ENCODE data around the gene C6orf15.

DNA sequence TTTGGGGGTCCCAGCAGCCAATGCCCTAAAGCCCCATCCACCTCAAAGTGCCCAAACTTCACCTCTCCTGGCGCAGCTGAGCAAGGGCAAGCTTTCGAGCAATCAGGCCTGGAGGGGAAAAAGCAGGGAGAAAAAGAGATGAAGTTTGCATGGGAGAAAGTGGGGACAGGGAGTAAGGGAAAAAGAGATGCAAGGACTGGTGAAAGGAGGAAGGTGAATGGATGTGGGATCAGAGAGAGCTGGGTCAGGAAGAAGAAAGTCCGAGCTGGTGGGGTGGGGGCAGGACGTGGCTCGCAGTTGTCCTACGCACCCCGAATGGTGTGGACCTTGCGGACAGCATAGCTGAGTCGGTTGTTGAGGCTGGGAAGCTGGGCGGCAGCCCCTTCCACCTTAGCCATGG lies 33.0 kb upstream of the C6orf15 start:
- TF ChIP-seq, protein P1, sequence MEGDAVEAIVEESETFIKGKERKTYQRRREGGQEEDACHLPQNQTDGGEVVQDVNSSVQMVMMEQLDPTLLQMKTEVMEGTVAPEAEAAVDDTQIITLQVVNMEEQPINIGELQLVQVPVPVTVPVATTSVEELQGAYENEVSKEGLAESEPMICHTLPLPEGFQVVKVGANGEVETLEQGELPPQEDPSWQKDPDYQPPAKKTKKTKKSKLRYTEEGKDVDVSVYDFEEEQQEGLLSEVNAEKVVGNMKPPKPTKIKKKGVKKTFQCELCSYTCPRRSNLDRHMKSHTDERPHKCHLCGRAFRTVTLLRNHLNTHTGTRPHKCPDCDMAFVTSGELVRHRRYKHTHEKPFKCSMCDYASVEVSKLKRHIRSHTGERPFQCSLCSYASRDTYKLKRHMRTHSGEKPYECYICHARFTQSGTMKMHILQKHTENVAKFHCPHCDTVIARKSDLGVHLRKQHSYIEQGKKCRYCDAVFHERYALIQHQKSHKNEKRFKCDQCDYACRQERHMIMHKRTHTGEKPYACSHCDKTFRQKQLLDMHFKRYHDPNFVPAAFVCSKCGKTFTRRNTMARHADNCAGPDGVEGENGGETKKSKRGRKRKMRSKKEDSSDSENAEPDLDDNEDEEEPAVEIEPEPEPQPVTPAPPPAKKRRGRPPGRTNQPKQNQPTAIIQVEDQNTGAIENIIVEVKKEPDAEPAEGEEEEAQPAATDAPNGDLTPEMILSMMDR (IDR thresholded peaks at IDR 0.05) = no peak
- TF ChIP-seq, protein P2, sequence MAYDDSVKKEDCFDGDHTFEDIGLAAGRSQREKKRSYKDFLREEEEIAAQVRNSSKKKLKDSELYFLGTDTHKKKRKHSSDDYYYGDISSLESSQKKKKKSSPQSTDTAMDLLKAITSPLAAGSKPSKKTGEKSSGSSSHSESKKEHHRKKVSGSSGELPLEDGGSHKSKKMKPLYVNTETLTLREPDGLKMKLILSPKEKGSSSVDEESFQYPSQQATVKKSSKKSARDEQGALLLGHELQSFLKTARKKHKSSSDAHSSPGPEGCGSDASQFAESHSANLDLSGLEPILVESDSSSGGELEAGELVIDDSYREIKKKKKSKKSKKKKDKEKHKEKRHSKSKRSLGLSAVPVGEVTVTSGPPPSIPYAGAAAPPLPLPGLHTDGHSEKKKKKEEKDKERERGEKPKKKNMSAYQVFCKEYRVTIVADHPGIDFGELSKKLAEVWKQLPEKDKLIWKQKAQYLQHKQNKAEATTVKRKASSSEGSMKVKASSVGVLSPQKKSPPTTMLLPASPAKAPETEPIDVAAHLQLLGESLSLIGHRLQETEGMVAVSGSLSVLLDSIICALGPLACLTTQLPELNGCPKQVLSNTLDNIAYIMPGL (CRISPR knock-in tag; IDR thresholded peaks at IDR 0.05) = no peak
- no peak for TF ChIP-seq CBFB (CRISPR knock-in tag; IDR thresholded peaks at IDR 0.05; ENCODE audit: low read depth)
- TF ChIP-seq, protein P3, sequence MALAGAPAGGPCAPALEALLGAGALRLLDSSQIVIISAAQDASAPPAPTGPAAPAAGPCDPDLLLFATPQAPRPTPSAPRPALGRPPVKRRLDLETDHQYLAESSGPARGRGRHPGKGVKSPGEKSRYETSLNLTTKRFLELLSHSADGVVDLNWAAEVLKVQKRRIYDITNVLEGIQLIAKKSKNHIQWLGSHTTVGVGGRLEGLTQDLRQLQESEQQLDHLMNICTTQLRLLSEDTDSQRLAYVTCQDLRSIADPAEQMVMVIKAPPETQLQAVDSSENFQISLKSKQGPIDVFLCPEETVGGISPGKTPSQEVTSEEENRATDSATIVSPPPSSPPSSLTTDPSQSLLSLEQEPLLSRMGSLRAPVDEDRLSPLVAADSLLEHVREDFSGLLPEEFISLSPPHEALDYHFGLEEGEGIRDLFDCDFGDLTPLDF (CRISPR knock-in tag; IDR thresholded peaks at IDR 0.05) = no peak
- no peak for TF ChIP-seq ZBTB21 (CRISPR knock-in tag; IDR thresholded peaks at IDR 0.05; ENCODE audit: borderline replicate concordance)
- TF ChIP-seq, protein P4, sequence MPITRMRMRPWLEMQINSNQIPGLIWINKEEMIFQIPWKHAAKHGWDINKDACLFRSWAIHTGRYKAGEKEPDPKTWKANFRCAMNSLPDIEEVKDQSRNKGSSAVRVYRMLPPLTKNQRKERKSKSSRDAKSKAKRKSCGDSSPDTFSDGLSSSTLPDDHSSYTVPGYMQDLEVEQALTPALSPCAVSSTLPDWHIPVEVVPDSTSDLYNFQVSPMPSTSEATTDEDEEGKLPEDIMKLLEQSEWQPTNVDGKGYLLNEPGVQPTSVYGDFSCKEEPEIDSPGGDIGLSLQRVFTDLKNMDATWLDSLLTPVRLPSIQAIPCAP (CRISPR knock-in tag; IDR thresholded peaks at IDR 0.05) = no peak
- TF ChIP-seq NR3C1 (CRISPR knock-in tag; conservative IDR thresholded peaks at IDR 0.05; ENCODE audit: low read depth) = no peak
- TF ChIP-seq, protein P5, sequence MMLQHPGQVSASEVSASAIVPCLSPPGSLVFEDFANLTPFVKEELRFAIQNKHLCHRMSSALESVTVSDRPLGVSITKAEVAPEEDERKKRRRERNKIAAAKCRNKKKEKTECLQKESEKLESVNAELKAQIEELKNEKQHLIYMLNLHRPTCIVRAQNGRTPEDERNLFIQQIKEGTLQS (CRISPR knock-in tag; conservative IDR thresholded peaks at IDR 0.05) = no peak
- TF ChIP-seq ETV6 (CRISPR knock-in tag; IDR thresholded peaks at IDR 0.05) = no peak
- TF ChIP-seq, protein P6, sequence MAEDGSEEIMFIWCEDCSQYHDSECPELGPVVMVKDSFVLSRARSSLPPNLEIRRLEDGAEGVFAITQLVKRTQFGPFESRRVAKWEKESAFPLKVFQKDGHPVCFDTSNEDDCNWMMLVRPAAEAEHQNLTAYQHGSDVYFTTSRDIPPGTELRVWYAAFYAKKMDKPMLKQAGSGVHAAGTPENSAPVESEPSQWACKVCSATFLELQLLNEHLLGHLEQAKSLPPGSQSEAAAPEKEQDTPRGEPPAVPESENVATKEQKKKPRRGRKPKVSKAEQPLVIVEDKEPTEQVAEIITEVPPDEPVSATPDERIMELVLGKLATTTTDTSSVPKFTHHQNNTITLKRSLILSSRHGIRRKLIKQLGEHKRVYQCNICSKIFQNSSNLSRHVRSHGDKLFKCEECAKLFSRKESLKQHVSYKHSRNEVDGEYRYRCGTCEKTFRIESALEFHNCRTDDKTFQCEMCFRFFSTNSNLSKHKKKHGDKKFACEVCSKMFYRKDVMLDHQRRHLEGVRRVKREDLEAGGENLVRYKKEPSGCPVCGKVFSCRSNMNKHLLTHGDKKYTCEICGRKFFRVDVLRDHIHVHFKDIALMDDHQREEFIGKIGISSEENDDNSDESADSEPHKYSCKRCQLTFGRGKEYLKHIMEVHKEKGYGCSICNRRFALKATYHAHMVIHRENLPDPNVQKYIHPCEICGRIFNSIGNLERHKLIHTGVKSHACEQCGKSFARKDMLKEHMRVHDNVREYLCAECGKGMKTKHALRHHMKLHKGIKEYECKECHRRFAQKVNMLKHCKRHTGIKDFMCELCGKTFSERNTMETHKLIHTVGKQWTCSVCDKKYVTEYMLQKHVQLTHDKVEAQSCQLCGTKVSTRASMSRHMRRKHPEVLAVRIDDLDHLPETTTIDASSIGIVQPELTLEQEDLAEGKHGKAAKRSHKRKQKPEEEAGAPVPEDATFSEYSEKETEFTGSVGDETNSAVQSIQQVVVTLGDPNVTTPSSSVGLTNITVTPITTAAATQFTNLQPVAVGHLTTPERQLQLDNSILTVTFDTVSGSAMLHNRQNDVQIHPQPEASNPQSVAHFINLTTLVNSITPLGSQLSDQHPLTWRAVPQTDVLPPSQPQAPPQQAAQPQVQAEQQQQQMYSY (CRISPR knock-in tag; IDR thresholded peaks at IDR 0.05) = no peak
- TF ChIP-seq ZNF423 (CRISPR knock-in tag; IDR thresholded peaks at IDR 0.05) = no peak
- TF ChIP-seq, protein P7, sequence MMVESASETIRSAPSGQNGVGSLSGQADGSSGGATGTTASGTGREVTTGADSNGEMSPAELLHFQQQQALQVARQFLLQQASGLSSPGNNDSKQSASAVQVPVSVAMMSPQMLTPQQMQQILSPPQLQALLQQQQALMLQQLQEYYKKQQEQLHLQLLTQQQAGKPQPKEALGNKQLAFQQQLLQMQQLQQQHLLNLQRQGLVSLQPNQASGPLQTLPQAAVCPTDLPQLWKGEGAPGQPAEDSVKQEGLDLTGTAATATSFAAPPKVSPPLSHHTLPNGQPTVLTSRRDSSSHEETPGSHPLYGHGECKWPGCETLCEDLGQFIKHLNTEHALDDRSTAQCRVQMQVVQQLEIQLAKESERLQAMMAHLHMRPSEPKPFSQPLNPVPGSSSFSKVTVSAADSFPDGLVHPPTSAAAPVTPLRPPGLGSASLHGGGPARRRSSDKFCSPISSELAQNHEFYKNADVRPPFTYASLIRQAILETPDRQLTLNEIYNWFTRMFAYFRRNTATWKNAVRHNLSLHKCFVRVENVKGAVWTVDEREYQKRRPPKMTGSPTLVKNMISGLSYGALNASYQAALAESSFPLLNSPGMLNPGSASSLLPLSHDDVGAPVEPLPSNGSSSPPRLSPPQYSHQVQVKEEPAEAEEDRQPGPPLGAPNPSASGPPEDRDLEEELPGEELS (CRISPR knock-in tag; IDR thresholded peaks at IDR 0.05) = no peak

Data from WTC11 (cell line).